GM12878 (cell line): Measurements from ENCODE around the gene STON1. TPM values are rescaled to one million over a fixed set of nuclear protein-coding genes. Genes with fewer than 3 reads are reported as not detected.

Source experiments
- ATAC-seq: fragments of 200-7000 bp; cut with Tn5 transposase; 3 replicates; pipeline ENCODE4 v1.9.1; 2020; ENCODE audit warnings: mild to moderate bottlenecking, moderate library complexity
- BruUV-seq: library from RNA; stranded (reverse); fragments of 400-500 nt; replicated peaks from 2 replicates; lab custom pipeline; 2021; lab: Mats Ljungman, UMichigan
- CTCF ChIA-PET: fragments of 300-600 bp; sonication (Branson Sonifier 250); formaldehyde crosslinking; extraction: SDS; loops from one replicate; lab custom pipeline; 2021; ENCODE audit warnings: inconsistent platforms; lab: Yijun Ruan, JAX
- POLR2A ChIA-PET: fragments of 350-600 bp; formaldehyde crosslinking; extraction: SDS; loops from one replicate; lab custom pipeline; 2021; ENCODE audit warnings: inconsistent platforms; lab: Charles Lee
- RAD21 ChIA-PET: fragments of 300-600 bp; sonication (Branson Sonifier 250); formaldehyde crosslinking; loops from one replicate; lab custom pipeline; 2023; ENCODE audit warnings: antibody characterized with exemption; ENCODE audit not compliant: unreplicated experiment; lab: Charles Lee
- SMC1A ChIA-PET: fragments of 300-600 bp; sonication (Branson Sonifier 250); formaldehyde crosslinking; loops from one replicate; lab custom pipeline; 2023; ENCODE audit not compliant: unreplicated experiment, uncharacterized antibody; lab: Charles Lee
- DNase-seq: peaks from one replicate; pipeline ENCODE4 v3.0.0-alpha.2; 2011; ENCODE audit warnings: low read depth, low spot score
- FAIRE-seq: peaks from 3 replicates; lab custom pipeline; 2011; peaks lifted over from hg19 to GRCh38; lab: Jason Lieb, UNC
- H2AFZ ChIP-seq: 2 replicates; pipeline ENCODE4 v1.6.0; 2011; ENCODE audit warnings: low read depth, low read length, control low read depth; ENCODE audit not compliant: control insufficient read depth
- H3K27ac ChIP-seq: 2 replicates; pipeline ENCODE4 v1.5.1; 2011; ENCODE audit warnings: control low read depth; ENCODE audit not compliant: control insufficient read depth, insufficient read depth
- H3K27me3 ChIP-seq, 2 experiments: replicated peaks in 1 of 2; 2 replicates each; pipeline versions ENCODE4 v1.6.0 to v1.6.1; 2011; ENCODE audit warnings: low read length in 1 of 2; ENCODE audit not compliant: control insufficient read depth in 2 of 2, insufficient read depth in 2 of 2
- H3K36me3 ChIP-seq, 2 experiments: 2 replicates each; pipeline ENCODE4 v1.5.1; 2011; ENCODE audit warnings: low read length in 1 of 2; ENCODE audit not compliant: control insufficient read depth in 2 of 2, insufficient read depth in 2 of 2
- H3K4me1 ChIP-seq: 2 replicates; pipeline ENCODE4 v1.6.1; 2011; ENCODE audit warnings: mild to moderate bottlenecking, low read length, moderate library complexity, mixed read lengths; ENCODE audit not compliant: control insufficient read depth, insufficient read depth
- H3K4me2 ChIP-seq: 2 replicates; pipeline ENCODE4 v1.6.0; 2011; ENCODE audit warnings: control low read depth; ENCODE audit not compliant: control insufficient read depth, insufficient read depth
- H3K4me3 ChIP-seq: fragments of 200-600 bp; sonication (generic); 2 replicates; pipeline ENCODE4 v1.5.1; 2016
- H3K79me2 ChIP-seq: 2 replicates; pipeline ENCODE4 v1.6.0; 2011; ENCODE audit warnings: low read length; ENCODE audit not compliant: control insufficient read depth, insufficient read depth
- H3K9ac ChIP-seq: 2 replicates; pipeline ENCODE4 v1.8.0; 2011; ENCODE audit warnings: low read length, control low read depth, mixed read lengths; ENCODE audit not compliant: control insufficient read depth, insufficient read depth
- H3K9me3 ChIP-seq: replicated peaks from 3 replicates; pipeline ENCODE4 v1.5.1; 2011; ENCODE audit warnings: mild to moderate bottlenecking, low read length; ENCODE audit not compliant: control insufficient read depth, insufficient read depth
- H4K20me1 ChIP-seq: 2 replicates; pipeline ENCODE4 v1.6.0; 2011; ENCODE audit not compliant: control insufficient read depth, insufficient read depth
- BRCA1 ChIP-seq: IDR thresholded peaks from 2 replicates; pipeline ENCODE4 v1.6.1; 2011; ENCODE audit warnings: low read depth, low read length, improper control_type of control experiment
- CBX5 ChIP-seq: sonication (generic); IDR thresholded peaks from 2 replicates; pipeline ENCODE4 v1.6.1; 2016; ENCODE audit warnings: low read depth, moderate library complexity, mild to moderate bottlenecking, inconsistent platforms
- CHD1 ChIP-seq: IDR thresholded peaks from 2 replicates; pipeline ENCODE4 v1.6.1; 2012; ENCODE audit warnings: low read depth, low read length, improper control_type of control experiment
- MTA2 ChIP-seq: fragments of 450-650 bp; IDR thresholded peaks from 2 replicates; pipeline ENCODE4 v1.6.1; 2016; ENCODE audit warnings: low read depth, mild to moderate bottlenecking, moderate library complexity
- NFYA ChIP-seq: IDR thresholded peaks from 2 replicates; pipeline ENCODE4 v1.6.1; 2011; ENCODE audit warnings: low read depth, mild to moderate bottlenecking, low read length, improper control_type of control experiment, borderline replicate concordance
- RB1 ChIP-seq: fragments of 450-650 bp; formaldehyde crosslinking; IDR thresholded peaks from 2 replicates; pipeline ENCODE4 v1.6.1; 2017; ENCODE audit warnings: mild to moderate bottlenecking, borderline replicate concordance
- SIX5 ChIP-seq: IDR thresholded peaks from 2 replicates; pipeline ENCODE4 v1.6.1; 2011; ENCODE audit warnings: mild to moderate bottlenecking, low read depth, low read length, moderate library complexity; ENCODE audit not compliant: severe bottlenecking
- SREBF2 ChIP-seq: IDR thresholded peaks from 2 replicates; pipeline ENCODE4 v1.6.1; 2012; ENCODE audit warnings: mild to moderate bottlenecking, low read length
- TCF12 ChIP-seq: IDR thresholded peaks from 2 replicates; pipeline ENCODE4 v1.6.1; 2011; ENCODE audit warnings: low read depth, mild to moderate bottlenecking, low read length
- YY1 ChIP-seq: IDR thresholded peaks from 2 replicates; pipeline ENCODE4 v1.6.1; 2011; ENCODE audit warnings: low read depth, mild to moderate bottlenecking, low read length
- WGBS: methylation state at CpG from one replicate; pipeline ENCODE4 v1.1.6; 2016; ENCODE audit warnings: low lambda C conversion rate; ENCODE audit not compliant: insufficient replicate concordance, insufficient coverage; ENCODE audit errors: missing lambda C conversion rate; 5-methylcytosine and 5-hydroxymethylcytosine counted together
- in situ Hi-C: fragments of 300-500 bp; cut with MboI; formaldehyde crosslinking; loops from 9 replicates; pipeline ENCODE4 v1.14.3; 2018; ENCODE audit warnings: mixed read lengths
- intact Hi-C: fragments of 100-400 bp; cut with micrococcal nuclease; formaldehyde crosslinking; loops from one replicate; pipeline ENCODE4 v1.14.2; 2022; ENCODE audit not compliant: unreplicated experiment
- polyA plus RNA-seq, 11 experiments: library from polyadenylated mRNA; depleted of rRNA in 4 of 11; unstranded in 6 of 11; stranded (reverse) in 5 of 11; fragments of >200 nt; fragmentation: Nextera tagmentation in 4 of 11; fragmentation: Illumina TruSeq in 1 of 11; extraction: Ambion mirVana in 4 of 11; extraction: Trizol in 1 of 11; gene quantifications; 1 replicate in 1 of 11; 2 replicates in 10 of 11; pipeline versions ENCODE4 v1.2.1 to v1.2.3, GENCODE V29; 2011 to 2016; ENCODE audit warnings: inconsistent platforms in 2 of 11, missing spikeins in 2 of 11, low read depth in 1 of 11
- total RNA-seq, 4 experiments: library from RNA; depleted of rRNA in 3 of 4; stranded (reverse); fragments of >200 nt in 3 of 4; fragmentation: Illumina TruSeq in 1 of 4; extraction: Trizol in 1 of 4; gene quantifications; 2 replicates each; pipeline versions ENCODE4 v1.2.1 to v1.2.3, GENCODE V29; 2013 to 2021
- TF ChIP-seq, protein P1 (sequence below): IDR thresholded peaks from 2 replicates; pipeline ENCODE4 v1.6.1; 2011; ENCODE audit warnings: low read depth, low read length, improper control_type of control experiment, borderline replicate concordance
- TF ChIP-seq, protein P2 (sequence below): fragments of 450-650 bp; IDR thresholded peaks from 2 replicates; pipeline ENCODE4 v1.6.1; 2017; ENCODE audit warnings: borderline replicate concordance
- TF ChIP-seq, protein P3 (sequence below): IDR thresholded peaks from 2 replicates; pipeline ENCODE4 v1.6.1; 2012; ENCODE audit warnings: low read depth, low read length, improper control_type of control experiment
- TF ChIP-seq, protein P4 (sequence below): fragments of 450-650 bp; IDR thresholded peaks from 2 replicates; pipeline ENCODE4 v1.6.1; 2017; ENCODE audit warnings: mild to moderate bottlenecking, low read depth, inconsistent platforms; ENCODE audit not compliant: poor library complexity, severe bottlenecking

STON1 gene
- total and polyA plus RNA-seq, 10 of the 15 experiments (the other 5 are each of a cell fraction or from before 2014, with no cell fraction given), result 0.11 to 0.90 (median 0.22) TPM; not detected in 2

DNA sequence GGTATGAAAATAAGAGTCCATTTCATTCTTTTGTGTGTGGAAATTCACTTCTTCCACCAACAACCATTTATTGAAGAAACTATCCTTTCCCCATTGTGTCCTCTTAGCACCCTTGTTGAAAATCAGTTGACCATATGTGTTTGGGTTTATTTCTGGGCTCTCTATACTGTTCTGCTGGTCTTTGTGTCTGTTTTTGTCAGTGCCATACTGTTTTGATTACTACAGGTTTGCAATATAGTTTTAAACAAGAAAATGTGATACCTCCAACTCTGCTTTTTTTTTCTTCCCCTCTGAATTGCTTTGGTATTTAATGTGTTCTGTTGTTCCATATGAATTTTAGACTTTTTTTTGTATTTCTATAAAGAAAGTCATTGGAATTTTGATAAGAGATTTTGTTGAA, 96.1 kb downstream of the STON1 start:
- SMC1A ChIA-PET, result no interaction called here
- H3K4me1 ChIP-seq, result no peaks in the 10 kb centered on the region
- H3K4me3 ChIP-seq, result no peak overlapping the region
- no peaks in the 10 kb centered on the region for H3K36me3 ChIP-seq
- H3K9me3 ChIP-seq, result no peaks in the 10 kb centered on the region
- H3K27ac ChIP-seq, result no peak overlapping the region
- no peaks in the 10 kb centered on the region for H3K79me2 ChIP-seq
- no peak overlapping the region for H2AFZ ChIP-seq
- no peak for FAIRE-seq
- no peak overlapping the region for H3K9ac ChIP-seq
- intact Hi-C loops, result no loop called here
- no TSS peak for BruUV-seq
- no peak for ATAC-seq
- no peak for DNase-seq
- no peak overlapping the region for H3K4me2 ChIP-seq
- TF ChIP-seq CHD1 (no peak), CBX5 (no peak)
- TF ChIP-seq, all 136 proteins: peak for 0
- RAD21 ChIA-PET, result no interaction called here
- in situ Hi-C loops, result no loop called here
- no peaks in the 10 kb centered on the region for H3K27me3 ChIP-seq
- H4K20me1 ChIP-seq, result no peaks in the 10 kb centered on the region
- CTCF ChIA-PET, result no interaction called here
- POLR2A ChIA-PET, result no interaction called here

DNA sequence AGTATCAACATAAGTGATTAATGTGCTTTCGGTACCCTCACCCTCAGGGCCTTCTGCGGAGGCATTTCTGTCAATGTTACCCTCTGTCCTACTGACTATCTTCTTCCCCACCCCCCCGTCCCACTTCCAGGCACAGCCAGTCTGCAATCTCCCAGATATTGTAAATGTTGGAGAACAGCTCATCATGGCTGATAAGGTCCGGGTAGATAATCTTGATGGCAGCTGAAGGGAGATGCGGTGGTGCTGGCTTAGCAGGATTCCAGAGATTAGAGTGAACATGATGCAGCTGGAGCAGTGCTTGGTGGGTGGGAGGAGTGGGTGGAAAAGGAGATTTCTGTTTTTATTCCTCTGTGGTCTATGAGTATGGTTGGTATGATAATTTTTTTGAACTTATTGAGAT, 103.2 kb downstream of the STON1 start:
- Histone ChIP-seq H4K20me1 (no peaks in the 10 kb centered on the region), H3K36me3 (no peaks in the 10 kb centered on the region), H3K4me2 (no peak overlapping the region), H3K27me3 (no peaks in the 10 kb centered on the region; a peak in 1 of 4 replicates), H3K4me3 (no peak overlapping the region), H3K9ac (no peak overlapping the region), H3K79me2 (no peaks in the 10 kb centered on the region), H2AFZ (no peak overlapping the region), H3K4me1 (no peaks in the 10 kb centered on the region), H3K27ac (no peak overlapping the region), H3K9me3 (no peaks in the 10 kb centered on the region)
- TF ChIP-seq MTA2, result no peak
- TF ChIP-seq, protein P1, sequence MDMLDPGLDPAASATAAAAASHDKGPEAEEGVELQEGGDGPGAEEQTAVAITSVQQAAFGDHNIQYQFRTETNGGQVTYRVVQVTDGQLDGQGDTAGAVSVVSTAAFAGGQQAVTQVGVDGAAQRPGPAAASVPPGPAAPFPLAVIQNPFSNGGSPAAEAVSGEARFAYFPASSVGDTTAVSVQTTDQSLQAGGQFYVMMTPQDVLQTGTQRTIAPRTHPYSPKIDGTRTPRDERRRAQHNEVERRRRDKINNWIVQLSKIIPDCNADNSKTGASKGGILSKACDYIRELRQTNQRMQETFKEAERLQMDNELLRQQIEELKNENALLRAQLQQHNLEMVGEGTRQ, result no peak
- TF ChIP-seq NFYA, result no peak
- TF ChIP-seq BRCA1, result no peak
- TF ChIP-seq, protein P2, sequence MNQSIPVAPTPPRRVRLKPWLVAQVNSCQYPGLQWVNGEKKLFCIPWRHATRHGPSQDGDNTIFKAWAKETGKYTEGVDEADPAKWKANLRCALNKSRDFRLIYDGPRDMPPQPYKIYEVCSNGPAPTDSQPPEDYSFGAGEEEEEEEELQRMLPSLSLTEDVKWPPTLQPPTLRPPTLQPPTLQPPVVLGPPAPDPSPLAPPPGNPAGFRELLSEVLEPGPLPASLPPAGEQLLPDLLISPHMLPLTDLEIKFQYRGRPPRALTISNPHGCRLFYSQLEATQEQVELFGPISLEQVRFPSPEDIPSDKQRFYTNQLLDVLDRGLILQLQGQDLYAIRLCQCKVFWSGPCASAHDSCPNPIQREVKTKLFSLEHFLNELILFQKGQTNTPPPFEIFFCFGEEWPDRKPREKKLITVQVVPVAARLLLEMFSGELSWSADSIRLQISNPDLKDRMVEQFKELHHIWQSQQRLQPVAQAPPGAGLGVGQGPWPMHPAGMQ, result no peak
- no peak for TF ChIP-seq SREBF2
- no peak for TF ChIP-seq TCF12
- no peak for TF ChIP-seq RB1
- no peak for TF ChIP-seq SIX5
- TF ChIP-seq, protein P3, sequence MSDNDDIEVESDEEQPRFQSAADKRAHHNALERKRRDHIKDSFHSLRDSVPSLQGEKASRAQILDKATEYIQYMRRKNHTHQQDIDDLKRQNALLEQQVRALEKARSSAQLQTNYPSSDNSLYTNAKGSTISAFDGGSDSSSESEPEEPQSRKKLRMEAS, result no peak
- no peak for TF ChIP-seq YY1
- TF ChIP-seq, protein P4, sequence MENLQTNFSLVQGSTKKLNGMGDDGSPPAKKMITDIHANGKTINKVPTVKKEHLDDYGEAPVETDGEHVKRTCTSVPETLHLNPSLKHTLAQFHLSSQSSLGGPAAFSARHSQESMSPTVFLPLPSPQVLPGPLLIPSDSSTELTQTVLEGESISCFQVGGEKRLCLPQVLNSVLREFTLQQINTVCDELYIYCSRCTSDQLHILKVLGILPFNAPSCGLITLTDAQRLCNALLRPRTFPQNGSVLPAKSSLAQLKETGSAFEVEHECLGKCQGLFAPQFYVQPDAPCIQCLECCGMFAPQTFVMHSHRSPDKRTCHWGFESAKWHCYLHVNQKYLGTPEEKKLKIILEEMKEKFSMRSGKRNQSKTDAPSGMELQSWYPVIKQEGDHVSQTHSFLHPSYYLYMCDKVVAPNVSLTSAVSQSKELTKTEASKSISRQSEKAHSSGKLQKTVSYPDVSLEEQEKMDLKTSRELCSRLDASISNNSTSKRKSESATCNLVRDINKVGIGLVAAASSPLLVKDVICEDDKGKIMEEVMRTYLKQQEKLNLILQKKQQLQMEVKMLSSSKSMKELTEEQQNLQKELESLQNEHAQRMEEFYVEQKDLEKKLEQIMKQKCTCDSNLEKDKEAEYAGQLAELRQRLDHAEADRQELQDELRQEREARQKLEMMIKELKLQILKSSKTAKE, result no peak
- intact Hi-C loops, result no loop called here
- ChIA-PET CTCF (interaction anchor here (1.3 kb wide), 1 partner anchor 10 kb away, joined by 3 read pairs; no protein-coding TSS in a partner anchor), RAD21 (no interaction called here), SMC1A (interaction anchor here (0.8 kb wide), 1 partner anchor 9 kb away, joined by 3 read pairs; no protein-coding TSS in a partner anchor), POLR2A (interaction anchor here (0.6 kb wide), 1 partner anchor 183 kb away, joined by 3 read pairs; no protein-coding TSS in a partner anchor)
- 53% methylated on average over 4 of the region's 5 CpGs for WGBS
- DNase-seq (no peak), ATAC-seq (no peak), FAIRE-seq (no peak)
- in situ Hi-C loops, result no loop called here
- no TSS peak for BruUV-seq
